Measurements from ENCODE around the gene SVIL.
"Not testable (repeated sequence)": the region's sequence is repeated elsewhere in the genome, so short reads cannot be mapped to it uniquely, and the experiment has no call there.

SVIL gene

DNA sequence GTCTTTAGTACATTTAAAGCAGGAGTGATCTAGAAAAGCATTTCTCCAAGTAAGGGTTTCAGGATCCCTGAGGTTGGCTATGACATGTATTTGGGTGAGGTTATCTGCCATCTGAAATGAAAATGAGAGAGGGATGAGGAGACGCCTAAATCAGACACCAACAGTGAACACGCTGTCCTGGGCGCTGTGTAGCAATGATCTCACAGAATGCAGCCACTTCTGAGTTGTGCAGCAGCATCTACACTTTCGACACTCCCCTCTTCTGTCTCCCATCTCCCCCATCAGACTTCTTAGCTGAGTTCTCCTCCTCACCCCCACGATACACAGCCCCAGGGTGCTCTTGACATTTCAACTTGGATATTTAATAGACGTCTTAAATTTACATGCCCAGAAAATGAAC lies 95.4 kb downstream of the SVIL start:
- no peak for DNase-seq (ENCODE audit: low read depth)

DNA sequence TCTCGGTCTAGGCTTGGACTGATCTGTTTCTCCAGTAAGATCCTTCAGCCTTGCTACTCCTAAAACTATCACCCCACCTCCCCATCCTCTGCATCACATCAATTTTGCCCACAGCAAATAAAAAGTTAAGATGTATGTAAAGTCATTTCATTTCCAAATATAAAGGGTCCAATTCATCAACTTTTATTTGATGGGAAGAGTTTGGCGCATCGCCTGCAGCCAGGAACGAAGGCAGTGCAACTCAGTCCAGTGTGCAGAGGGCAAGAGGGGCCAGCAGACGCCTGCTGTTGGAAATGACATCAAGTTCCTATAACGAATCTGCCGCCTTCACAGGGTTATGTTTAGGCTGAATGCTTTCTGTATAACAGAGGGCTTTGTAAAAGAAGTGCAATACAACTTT lies 97.0 kb downstream of the SVIL start:
- DNase-seq (ENCODE audit: low read depth): no peak

GRCh38 chr10:29536691-29537090 lies 98.1 kb downstream of the SVIL start:
- not testable (repeated sequence) for DNase-seq (ENCODE audit: low read depth)

- DNase-seq (ENCODE audit: low read depth): no peak
Measured at GRCh38 chr10:29535778-29536453, 98.9 kb downstream of the SVIL start.

GRCh38 chr10:29535012-29535777 lies 99.6 kb downstream of the SVIL start:
- DNase-seq (ENCODE audit: low read depth): no peak

DNA sequence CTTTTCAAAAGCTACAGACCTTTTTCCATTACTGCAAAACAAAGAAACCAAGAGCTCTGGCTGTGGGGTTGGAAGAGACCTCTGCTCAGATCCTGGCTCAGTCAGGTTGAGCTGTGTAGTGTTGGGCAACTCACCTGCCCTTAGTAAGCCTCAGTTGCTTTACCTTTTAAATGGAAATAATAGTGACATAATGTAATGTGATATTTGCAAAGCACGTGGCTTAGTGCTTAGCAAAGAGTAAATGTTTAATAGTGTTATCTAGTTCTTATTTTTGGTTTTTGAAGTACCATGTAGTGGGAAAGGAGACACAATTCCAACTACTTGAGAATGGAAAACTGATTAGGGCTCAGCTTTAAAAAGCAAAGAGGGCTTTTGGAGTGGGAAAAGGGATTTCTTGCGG lies 100.2 kb downstream of the SVIL start:
- DNase-seq (ENCODE audit: low read depth): no peak

DNA sequence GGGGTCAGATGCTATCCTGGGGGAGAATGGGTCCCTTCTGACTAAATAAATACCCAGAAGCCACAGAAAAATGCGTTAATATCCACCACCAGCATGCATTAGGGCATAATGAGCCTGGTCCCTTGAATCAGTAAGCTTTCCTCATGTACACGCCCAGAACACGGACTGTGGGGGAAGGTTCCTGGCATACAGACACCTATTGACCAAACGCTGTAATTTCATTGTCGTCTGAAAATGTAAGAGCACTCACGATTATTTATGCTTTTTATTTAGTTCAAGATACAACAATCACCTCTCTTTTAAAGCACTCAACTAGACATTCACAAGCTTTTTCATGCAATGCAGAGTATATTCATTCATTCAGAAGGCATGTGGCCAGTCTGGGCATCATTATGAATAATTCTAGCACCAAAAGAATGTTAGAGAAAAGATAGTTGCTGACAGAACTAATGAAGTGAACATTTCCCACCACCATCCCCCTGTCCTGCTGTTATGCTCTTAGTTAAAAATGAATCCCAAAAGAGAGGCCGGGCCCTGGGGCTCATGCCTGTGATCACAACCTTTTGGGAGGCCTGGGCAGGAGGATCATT lies 101.0 kb downstream of the SVIL start:
- no peak for DNase-seq (ENCODE audit: low read depth)

- DNase-seq (ENCODE audit: low read depth): no peak
Measured at GRCh38 chr10:29533046-29533445, 101.7 kb downstream of the SVIL start.

GRCh38 chr10:29532256-29532878 lies 102.4 kb downstream of the SVIL start:
- DNase-seq (ENCODE audit: low read depth): no peak

- DNase-seq (ENCODE audit: low read depth): no peak
Measured at GRCh38 chr10:29530112-29530976, 104.4 kb downstream of the SVIL start.

DNA sequence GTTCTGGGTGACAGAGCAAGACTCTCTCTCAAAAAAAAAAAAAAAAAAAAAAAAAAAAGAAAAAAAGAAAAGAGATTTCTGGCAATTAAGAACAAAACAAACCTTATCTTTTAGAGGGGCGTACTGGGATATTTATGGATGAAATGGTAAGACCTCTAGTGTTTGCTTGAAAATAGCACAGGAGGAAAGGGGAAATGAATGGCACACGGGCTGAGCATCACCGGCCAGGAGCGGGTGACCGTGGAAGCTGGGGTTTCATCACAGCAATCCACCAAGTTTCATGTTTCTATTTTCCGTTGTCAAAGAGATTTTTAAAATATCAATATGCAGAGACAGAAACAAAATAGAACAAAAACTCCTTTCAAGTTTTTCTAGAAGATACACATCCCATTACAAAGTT lies 105.6 kb downstream of the SVIL start:
- DNase-seq (ENCODE audit: low read depth): no peak

GRCh38 chr10:29525762-29526161 lies 109.0 kb downstream of the SVIL start:
- no peak for DNase-seq (ENCODE audit: low read depth)

GRCh38 chr10:29524720-29525119 lies 110.1 kb downstream of the SVIL start:
- no peak for DNase-seq (ENCODE audit: low read depth)

DNA sequence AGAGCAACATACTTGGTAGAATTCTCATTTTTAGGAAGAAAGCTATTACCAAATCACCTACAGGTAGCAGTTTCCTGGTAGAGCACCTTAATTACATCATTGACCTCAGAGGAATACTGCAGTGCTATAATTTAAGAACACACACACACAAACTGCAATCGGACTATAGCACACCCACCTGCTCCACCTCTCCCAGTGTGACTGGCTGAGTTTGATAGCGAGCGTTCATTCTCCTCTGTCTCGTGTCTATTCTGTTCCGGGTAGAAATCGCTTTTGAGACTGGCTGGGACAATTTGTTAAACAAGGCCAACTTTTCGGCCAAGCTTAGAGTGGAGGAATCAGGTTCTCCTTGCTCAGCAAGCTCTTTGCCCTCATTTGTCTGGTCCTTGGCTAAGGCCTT lies 110.5 kb downstream of the SVIL start:
- no peak for DNase-seq (ENCODE audit: low read depth)

DNA sequence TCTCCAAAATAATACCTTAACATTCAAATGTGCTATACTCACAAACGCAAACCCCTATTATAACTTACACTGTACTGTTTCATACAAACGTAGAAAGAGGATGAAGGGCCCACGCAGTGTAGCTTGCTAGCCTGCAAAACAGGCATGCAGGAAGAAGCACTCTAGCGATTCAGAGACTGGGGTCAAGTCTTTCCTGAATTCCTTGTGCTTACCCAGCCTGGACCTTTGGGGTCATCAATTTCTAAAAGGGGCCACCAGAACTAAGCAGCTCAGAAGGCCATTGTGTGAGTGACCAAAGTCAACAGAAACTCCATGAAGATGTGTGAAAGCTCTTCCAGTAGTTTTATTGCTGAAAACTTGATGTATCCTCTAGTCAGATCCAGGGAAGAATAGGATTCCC lies 111.9 kb downstream of the SVIL start:
- DNase-seq (ENCODE audit: low read depth): no peak

DNA sequence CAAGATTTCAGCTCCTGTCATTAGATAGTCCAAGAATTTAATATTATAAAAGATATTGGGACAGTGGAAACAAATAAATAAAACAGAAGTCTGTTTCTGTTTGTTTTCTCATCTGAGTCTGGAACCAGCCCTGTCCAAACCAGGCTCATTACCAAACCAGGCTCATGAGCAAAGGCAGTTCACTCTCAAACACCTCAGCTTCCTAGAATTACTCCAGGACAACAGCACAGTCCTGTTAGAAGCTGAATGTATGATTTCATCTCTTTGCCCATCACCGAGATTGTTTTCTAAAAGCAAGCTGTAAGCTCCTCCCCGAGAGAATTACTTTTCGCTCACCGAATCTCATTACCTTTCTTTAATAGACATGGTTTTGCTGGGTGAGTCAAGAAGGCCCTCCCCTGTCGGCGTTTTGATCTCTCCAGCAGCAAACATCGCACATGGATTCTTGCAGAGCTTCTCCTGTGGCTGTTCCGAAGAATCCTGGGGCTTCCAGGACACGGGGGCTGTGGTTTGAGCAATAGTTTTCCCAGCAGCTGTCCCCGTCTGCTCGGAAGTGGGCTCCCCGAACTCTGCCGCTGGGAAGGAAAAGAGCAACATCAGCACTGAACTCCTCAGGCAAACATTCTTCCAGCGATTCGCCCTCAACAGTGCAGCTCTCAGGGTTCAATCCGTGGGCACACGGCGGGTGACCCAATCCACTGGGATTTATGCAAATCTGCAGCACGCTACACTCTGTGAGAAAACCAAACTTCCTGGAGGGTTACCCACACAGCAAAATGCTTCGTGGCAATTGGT lies 112.5 kb downstream of the SVIL start:
- no peak for DNase-seq (ENCODE audit: low read depth)

- DNase-seq (ENCODE audit: low read depth): no peak
Measured at GRCh38 chr10:29519659-29520058, 115.1 kb downstream of the SVIL start.

GRCh38 chr10:29517352-29517923 lies 117.3 kb downstream of the SVIL start:
- no peak for DNase-seq (ENCODE audit: low read depth)

GRCh38 chr10:29516309-29516932 lies 118.3 kb downstream of the SVIL start:
- DNase-seq (ENCODE audit: low read depth): not testable (repeated sequence)

GRCh38 chr10:29515879-29516278 lies 118.9 kb downstream of the SVIL start:
- DNase-seq (ENCODE audit: low read depth): not testable (repeated sequence)

All from stimulated activated CD8-positive, alpha-beta memory T cell treated with anti-CD3 and anti-CD28 coated beads, Interleukin-15, amount 100 ng/mL, for 24 hours (primary cell).